ENCODE data around the gene GLB1L3. TPM values are rescaled to one million over a fixed set of nuclear protein-coding genes. Genes with fewer than 3 reads are reported as not detected.
"Not testable (repeated sequence)": the region's sequence is repeated elsewhere in the genome, so short reads cannot be mapped to it uniquely, and the experiment has no call there.

The GLB1L3 gene
- total RNA-seq, 3 donors from 2014 or later = 1.0 to 1.6 TPM; not detected in 1

- no peaks in the 10 kb centered on the region for H3K36me3 ChIP-seq
- intact Hi-C loops (cut with DNase I; ENCODE audit: low total_unique reads) = no loop called here
- no peak for TF ChIP-seq POLR2A (IDR thresholded peaks at IDR 0.05)
- TF ChIP-seq POLR2AphosphoS5 (IDR thresholded peaks at IDR 0.05) = no peak
- TF ChIP-seq CTCF (IDR thresholded peaks at IDR 0.05) = no peak
- no peak for DNase-seq (ENCODE audit: low spot score in 2 of 2)
- H3K4me3 ChIP-seq = no peak overlapping the region
- no peak overlapping the region for H3K27ac ChIP-seq
- H3K27me3 ChIP-seq = peaks cover 0 to 65% of the 10 kb centered on the region in 2 donors
- no peaks in the 10 kb centered on the region for H3K9me3 ChIP-seq
- H3K4me1 ChIP-seq = peaks cover 3 to 6% of the 10 kb centered on the region in 2 donors
Measured at GRCh38 chr11:134273317-134273712, 2.9 kb upstream of the GLB1L3 start.

DNA sequence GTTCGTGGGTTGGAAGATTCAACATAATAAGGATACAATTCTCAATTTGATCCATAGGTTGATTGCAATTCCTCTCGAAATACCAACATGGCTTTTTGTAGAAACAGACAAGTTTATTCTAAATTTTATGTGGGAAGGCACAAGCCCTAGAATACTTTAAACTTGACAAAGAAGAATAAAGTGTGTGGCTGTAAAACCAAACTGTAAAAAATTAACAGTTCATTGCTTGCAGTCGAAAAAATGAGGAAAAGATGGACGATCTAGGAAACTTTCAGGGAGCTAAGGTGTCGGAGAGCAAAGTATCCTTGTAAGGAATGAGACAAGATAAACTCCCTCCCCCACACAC, 1.0 kb upstream of the GLB1L3 start:
- peaks cover 0 to 65% of the 10 kb centered on the region in 2 donors for H3K27me3 ChIP-seq
- H3K9me3 ChIP-seq = no peaks in the 10 kb centered on the region
- H3K27ac ChIP-seq = no peak overlapping the region
- peaks cover 3 to 6% of the 10 kb centered on the region in 2 donors for H3K4me1 ChIP-seq
- DNase-seq (ENCODE audit: low spot score in 2 of 2) = no peak
- H3K36me3 ChIP-seq = no peaks in the 10 kb centered on the region
- intact Hi-C loops (cut with DNase I; ENCODE audit: low total_unique reads) = no loop called here
- peak overlapping the region in 2 of 3 donors; percentile 45 to 64 for H3K4me3 ChIP-seq
- no peak for TF ChIP-seq POLR2A (IDR thresholded peaks at IDR 0.05)
- TF ChIP-seq POLR2AphosphoS5 (IDR thresholded peaks at IDR 0.05) = no peak
- TF ChIP-seq CTCF (IDR thresholded peaks at IDR 0.05) = no peak

GRCh38 chr11:134276396-134277182, 410 bp downstream of the GLB1L3 start:
- Histone ChIP-seq H3K9me3 (no peaks in the 10 kb centered on the region), H3K27me3 (peaks cover 0 to 61% of the 10 kb centered on the region in 2 donors), H3K36me3 (no peaks in the 10 kb centered on the region), H3K4me1 (peaks cover 3 to 6% of the 10 kb centered on the region in 2 donors), H3K4me3 (peak overlapping the region; percentile 13 to 64 (median 45)), H3K27ac (no peak overlapping the region)
- DNase-seq (ENCODE audit: low spot score in 2 of 2) = peak in 1 of 2 donors; percentile 6
- intact Hi-C loops (cut with DNase I; ENCODE audit: low total_unique reads) = no loop called here
- TF ChIP-seq POLR2AphosphoS5 (IDR thresholded peaks at IDR 0.05) (no peak), POLR2A (IDR thresholded peaks at IDR 0.05) (no peak), CTCF (IDR thresholded peaks at IDR 0.05) (no peak)

GRCh38 chr11:134277183-134278001, 1.2 kb downstream of the GLB1L3 start:
- peak in 1 of 2 donors; percentile 16 for DNase-seq (ENCODE audit: low spot score in 2 of 2)
- intact Hi-C loops (cut with DNase I; ENCODE audit: low total_unique reads) = no loop called here
- peaks cover 3 to 6% of the 10 kb centered on the region in 2 donors for H3K4me1 ChIP-seq
- peak overlapping the region in 2 of 3 donors; percentile 45 to 64 for H3K4me3 ChIP-seq
- peaks cover 0 to 53% of the 10 kb centered on the region in 2 donors for H3K27me3 ChIP-seq
- TF ChIP-seq POLR2A (IDR thresholded peaks at IDR 0.05) (no peak), POLR2AphosphoS5 (IDR thresholded peaks at IDR 0.05) (no peak), CTCF (IDR thresholded peaks at IDR 0.05) (no peak)
- H3K36me3 ChIP-seq = no peaks in the 10 kb centered on the region
- no peak overlapping the region for H3K27ac ChIP-seq
- H3K9me3 ChIP-seq = no peaks in the 10 kb centered on the region

GRCh38 chr11:134278356-134278755, 2.2 kb downstream of the GLB1L3 start:
- no peaks in the 10 kb centered on the region for H3K36me3 ChIP-seq
- H3K4me3 ChIP-seq = no peak overlapping the region
- peak in 1 of 2 donors; percentile 6 for DNase-seq (ENCODE audit: low spot score in 2 of 2)
- peaks cover 0 to 43% of the 10 kb centered on the region in 2 donors for H3K27me3 ChIP-seq
- H3K9me3 ChIP-seq = no peaks in the 10 kb centered on the region
- intact Hi-C loops (cut with DNase I; ENCODE audit: low total_unique reads) = no loop called here
- no peak for TF ChIP-seq POLR2AphosphoS5 (IDR thresholded peaks at IDR 0.05)
- TF ChIP-seq CTCF (IDR thresholded peaks at IDR 0.05) = no peak
- no peak for TF ChIP-seq POLR2A (IDR thresholded peaks at IDR 0.05)
- H3K27ac ChIP-seq = no peak overlapping the region
- peaks cover 3 to 6% of the 10 kb centered on the region in 2 donors for H3K4me1 ChIP-seq

GRCh38 chr11:134281635-134282034, 5.5 kb downstream of the GLB1L3 start:
- H3K27ac ChIP-seq; H3K9me3 ChIP-seq; intact Hi-C loops (cut with DNase I; ENCODE audit: low total_unique reads); DNase-seq (ENCODE audit: low spot score in 2 of 2); H3K4me1 ChIP-seq; H3K36me3 ChIP-seq; H3K4me3 ChIP-seq: not testable (repeated sequence)
- H3K27me3 ChIP-seq = peaks cover 0 to 13% of the 10 kb centered on the region in 2 donors

Data from breast epithelium (tissue), 4 donors.